K562 (cell line): ENCODE results near the gene HMGN3. TPM values are rescaled to one million over a fixed set of nuclear protein-coding genes. Genes with fewer than 3 reads are reported as not detected.
A peak's percentile ranks its signal among the peaks of the same experiment; 100 is the strongest.

Experiments
- ASH1L ChIP-seq: fragments of 450-650 bp; IDR thresholded peaks from 2 replicates; pipeline ENCODE4 v1.6.1; 2018; ENCODE audit warnings: borderline replicate concordance, mild to moderate bottlenecking, low read depth; ENCODE audit not compliant: partially characterized antibody
- HCFC1 ChIP-seq: IDR thresholded peaks from 2 replicates; pipeline ENCODE4 v1.6.1; 2012; ENCODE audit warnings: low read depth, low read length, improper control_type of control experiment
- JUND ChIP-seq, 2 experiments: IDR thresholded peaks; 2 replicates in 1 of 2; 3 replicates in 1 of 2; pipeline ENCODE4 v1.6.1; 2011; ENCODE audit warnings: borderline replicate concordance in 2 of 2, low read depth in 2 of 2, low read length in 2 of 2, improper control_type of control experiment in 1 of 2, missing biosample characterization in 1 of 2, missing genetic modification characterization in 1 of 2, missing genetic modification reagents in 1 of 2
- NRF1 ChIP-seq, 2 experiments: fragments of 450-650 bp; IDR thresholded peaks in 1 of 2; conservative IDR thresholded peaks in 1 of 2; 2 replicates each; pipeline ENCODE4 v1.6.1; 2014; ENCODE audit warnings: mild to moderate bottlenecking in 2 of 2
- RBM39 ChIP-seq: fragments of 200-400 bp; formaldehyde crosslinking; optimal IDR thresholded peaks from 2 replicates; pipeline ENCODE3; 2018; ENCODE audit warnings: low read depth, low read length
- SMARCA5 ChIP-seq: fragments of 450-650 bp; IDR thresholded peaks from 2 replicates; pipeline ENCODE4 v1.6.1; 2016
- SUPT5H ChIP-seq: fragments of 450-650 bp; IDR thresholded peaks from 2 replicates; pipeline ENCODE4 v1.6.1; 2016
- TAF9B ChIP-seq: fragments of 450-650 bp; IDR thresholded peaks from 2 replicates; pipeline ENCODE4 v1.6.1; 2018; ENCODE audit warnings: mild to moderate bottlenecking; ENCODE audit not compliant: partially characterized antibody
- THRAP3 ChIP-seq: fragments of 450-650 bp; IDR thresholded peaks from 2 replicates; pipeline ENCODE4 v1.6.1; 2016; ENCODE audit warnings: mild to moderate bottlenecking, inconsistent platforms, borderline replicate concordance
- ZFX ChIP-seq: sonication (generic); formaldehyde crosslinking; IDR thresholded peaks from 2 replicates; pipeline ENCODE4 v1.8.0; 2022; ENCODE audit warnings: mild to moderate bottlenecking, missing genetic modification reagents, moderate library complexity
- ZNF551 ChIP-seq: fragments of 250-450 bp; sonication (Bioruptor Pico); IDR thresholded peaks from 2 replicates; pipeline ENCODE4 v1.5.0; 2021; ENCODE audit warnings: mild to moderate bottlenecking, moderate library complexity
- polyA plus RNA-seq, 8 experiments: library from polyadenylated mRNA; depleted of rRNA in 4 of 8; stranded (reverse) in 5 of 8; unstranded in 3 of 8; fragments of >200 nt; fragmentation: Nextera tagmentation in 2 of 8; fragmentation: Illumina TruSeq in 1 of 8; extraction: Ambion mirVana in 2 of 8; extraction: Trizol in 1 of 8; gene quantifications; 2 replicates each; pipeline versions ENCODE4 v1.2.1 to v1.2.3, GENCODE V29; 2011 to 2014; ENCODE audit warnings: inconsistent platforms in 1 of 8, missing spikeins in 1 of 8
- total RNA-seq, 7 experiments: library from RNA; depleted of rRNA in 6 of 7; stranded (reverse); fragments of >200 nt in 6 of 7; fragmentation: Illumina TruSeq in 2 of 7; extraction: Trizol in 2 of 7; gene quantifications; 2 replicates each; pipeline versions ENCODE4 v1.2.1 to v1.2.3, GENCODE V29; 2011 to 2021; ENCODE audit warnings: low replicate concordance in 1 of 7
- TF ChIP-seq, protein P1 (sequence below): fragments of 200-800 bp; sonication (Bioruptor generic); IDR thresholded peaks from 2 replicates; pipeline ENCODE4 v1.6.1; 2016; ENCODE audit warnings: missing genetic modification characterization, missing compliant biosample characterization
- TF ChIP-seq, protein P2 (sequence below): sonication (generic); formaldehyde crosslinking; IDR thresholded peaks from 2 replicates; pipeline ENCODE4 v1.8.1; 2023; ENCODE audit warnings: missing genetic modification reagents, mild to moderate bottlenecking, borderline replicate concordance
- TF ChIP-seq, protein P3 (sequence below), 2 experiments: fragments of 450-650 bp in 1 of 2; sonication (generic) in 1 of 2; formaldehyde crosslinking in 1 of 2; IDR thresholded peaks in 1 of 2; conservative IDR thresholded peaks in 1 of 2; 2 replicates each; pipeline versions ENCODE4 v1.6.1 to v1.8.1; 2016 to 2023; ENCODE audit warnings: mild to moderate bottlenecking in 2 of 2, moderate library complexity in 2 of 2, inconsistent platforms in 1 of 2, missing genetic modification reagents in 1 of 2

The HMGN3 gene
- total and polyA plus RNA-seq, 9 of the 15 experiments (the other 6 are each of a cell fraction or from before 2014, with no cell fraction given): 42.1 to 154 (median 88.1) TPM

DNA sequence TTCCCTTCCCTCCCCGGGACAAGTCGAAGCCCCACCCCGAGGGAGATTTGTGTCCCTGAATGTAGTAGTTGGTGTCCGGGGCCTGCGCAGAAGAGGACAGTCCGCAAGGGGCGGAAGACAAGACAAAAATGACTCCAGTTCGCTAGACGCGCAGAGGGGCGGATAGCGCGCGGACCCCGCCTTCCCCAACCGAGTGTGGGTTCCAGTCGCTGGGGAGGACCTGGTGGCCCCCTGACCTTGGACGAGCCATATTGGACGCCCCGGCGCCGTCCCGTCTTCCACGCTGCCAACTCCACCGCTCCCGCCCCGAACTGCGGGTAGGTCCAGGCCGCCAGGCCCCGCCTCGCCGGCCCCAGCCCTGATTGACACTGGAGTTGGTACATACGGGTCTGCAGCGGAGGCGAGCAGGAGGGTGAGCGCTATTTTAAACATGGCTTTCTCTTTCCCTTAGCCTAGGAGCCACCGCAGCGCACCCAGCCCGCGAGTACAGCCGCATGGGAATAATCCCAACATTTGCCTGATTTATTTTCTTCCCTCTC is 802 bp downstream of the HMGN3 start (continued):
- TF ChIP-seq ZNF551 (CRISPR knock-in tag) (no peak), THRAP3 (no peak), SMARCA5 (no peak), HCFC1 (0 out of 2 replicates have a peak, but pooled peaks have one; percentile 10), ZFX (CRISPR knock-in tag) (peak; percentile 89), NRF1 (conservative IDR thresholded peaks at IDR 0.05 in 1 of 2, IDR thresholded peaks at IDR 0.05 in 1 of 2) (peak; percentile 91 to 92), TAF9B (peak; percentile 15), JUND (IDR thresholded peaks at IDR 0.05; ENCODE audit: borderline replicate concordance, low read depth, low read length) (peak; percentile 10; the same call in 1 of the 2 replicates), JUND (tag; IDR thresholded peaks at IDR 0.05; ENCODE audit: borderline replicate concordance, low read depth, low read length) (no peak), SUPT5H (peak; percentile 65), ASH1L (no peak), RBM39 (no peak)
- TF ChIP-seq, protein P1, sequence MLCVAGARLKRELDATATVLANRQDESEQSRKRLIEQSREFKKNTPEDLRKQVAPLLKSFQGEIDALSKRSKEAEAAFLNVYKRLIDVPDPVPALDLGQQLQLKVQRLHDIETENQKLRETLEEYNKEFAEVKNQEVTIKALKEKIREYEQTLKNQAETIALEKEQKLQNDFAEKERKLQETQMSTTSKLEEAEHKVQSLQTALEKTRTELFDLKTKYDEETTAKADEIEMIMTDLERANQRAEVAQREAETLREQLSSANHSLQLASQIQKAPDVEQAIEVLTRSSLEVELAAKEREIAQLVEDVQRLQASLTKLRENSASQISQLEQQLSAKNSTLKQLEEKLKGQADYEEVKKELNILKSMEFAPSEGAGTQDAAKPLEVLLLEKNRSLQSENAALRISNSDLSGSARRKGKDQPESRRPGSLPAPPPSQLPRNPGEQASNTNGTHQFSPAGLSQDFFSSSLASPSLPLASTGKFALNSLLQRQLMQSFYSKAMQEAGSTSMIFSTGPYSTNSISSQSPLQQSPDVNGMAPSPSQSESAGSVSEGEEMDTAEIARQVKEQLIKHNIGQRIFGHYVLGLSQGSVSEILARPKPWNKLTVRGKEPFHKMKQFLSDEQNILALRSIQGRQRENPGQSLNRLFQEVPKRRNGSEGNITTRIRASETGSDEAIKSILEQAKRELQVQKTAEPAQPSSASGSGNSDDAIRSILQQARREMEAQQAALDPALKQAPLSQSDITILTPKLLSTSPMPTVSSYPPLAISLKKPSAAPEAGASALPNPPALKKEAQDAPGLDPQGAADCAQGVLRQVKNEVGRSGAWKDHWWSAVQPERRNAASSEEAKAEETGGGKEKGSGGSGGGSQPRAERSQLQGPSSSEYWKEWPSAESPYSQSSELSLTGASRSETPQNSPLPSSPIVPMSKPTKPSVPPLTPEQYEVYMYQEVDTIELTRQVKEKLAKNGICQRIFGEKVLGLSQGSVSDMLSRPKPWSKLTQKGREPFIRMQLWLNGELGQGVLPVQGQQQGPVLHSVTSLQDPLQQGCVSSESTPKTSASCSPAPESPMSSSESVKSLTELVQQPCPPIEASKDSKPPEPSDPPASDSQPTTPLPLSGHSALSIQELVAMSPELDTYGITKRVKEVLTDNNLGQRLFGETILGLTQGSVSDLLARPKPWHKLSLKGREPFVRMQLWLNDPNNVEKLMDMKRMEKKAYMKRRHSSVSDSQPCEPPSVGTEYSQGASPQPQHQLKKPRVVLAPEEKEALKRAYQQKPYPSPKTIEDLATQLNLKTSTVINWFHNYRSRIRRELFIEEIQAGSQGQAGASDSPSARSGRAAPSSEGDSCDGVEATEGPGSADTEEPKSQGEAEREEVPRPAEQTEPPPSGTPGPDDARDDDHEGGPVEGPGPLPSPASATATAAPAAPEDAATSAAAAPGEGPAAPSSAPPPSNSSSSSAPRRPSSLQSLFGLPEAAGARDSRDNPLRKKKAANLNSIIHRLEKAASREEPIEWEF (CRISPR knock-in tag): no peak
- TF ChIP-seq, protein P2, sequence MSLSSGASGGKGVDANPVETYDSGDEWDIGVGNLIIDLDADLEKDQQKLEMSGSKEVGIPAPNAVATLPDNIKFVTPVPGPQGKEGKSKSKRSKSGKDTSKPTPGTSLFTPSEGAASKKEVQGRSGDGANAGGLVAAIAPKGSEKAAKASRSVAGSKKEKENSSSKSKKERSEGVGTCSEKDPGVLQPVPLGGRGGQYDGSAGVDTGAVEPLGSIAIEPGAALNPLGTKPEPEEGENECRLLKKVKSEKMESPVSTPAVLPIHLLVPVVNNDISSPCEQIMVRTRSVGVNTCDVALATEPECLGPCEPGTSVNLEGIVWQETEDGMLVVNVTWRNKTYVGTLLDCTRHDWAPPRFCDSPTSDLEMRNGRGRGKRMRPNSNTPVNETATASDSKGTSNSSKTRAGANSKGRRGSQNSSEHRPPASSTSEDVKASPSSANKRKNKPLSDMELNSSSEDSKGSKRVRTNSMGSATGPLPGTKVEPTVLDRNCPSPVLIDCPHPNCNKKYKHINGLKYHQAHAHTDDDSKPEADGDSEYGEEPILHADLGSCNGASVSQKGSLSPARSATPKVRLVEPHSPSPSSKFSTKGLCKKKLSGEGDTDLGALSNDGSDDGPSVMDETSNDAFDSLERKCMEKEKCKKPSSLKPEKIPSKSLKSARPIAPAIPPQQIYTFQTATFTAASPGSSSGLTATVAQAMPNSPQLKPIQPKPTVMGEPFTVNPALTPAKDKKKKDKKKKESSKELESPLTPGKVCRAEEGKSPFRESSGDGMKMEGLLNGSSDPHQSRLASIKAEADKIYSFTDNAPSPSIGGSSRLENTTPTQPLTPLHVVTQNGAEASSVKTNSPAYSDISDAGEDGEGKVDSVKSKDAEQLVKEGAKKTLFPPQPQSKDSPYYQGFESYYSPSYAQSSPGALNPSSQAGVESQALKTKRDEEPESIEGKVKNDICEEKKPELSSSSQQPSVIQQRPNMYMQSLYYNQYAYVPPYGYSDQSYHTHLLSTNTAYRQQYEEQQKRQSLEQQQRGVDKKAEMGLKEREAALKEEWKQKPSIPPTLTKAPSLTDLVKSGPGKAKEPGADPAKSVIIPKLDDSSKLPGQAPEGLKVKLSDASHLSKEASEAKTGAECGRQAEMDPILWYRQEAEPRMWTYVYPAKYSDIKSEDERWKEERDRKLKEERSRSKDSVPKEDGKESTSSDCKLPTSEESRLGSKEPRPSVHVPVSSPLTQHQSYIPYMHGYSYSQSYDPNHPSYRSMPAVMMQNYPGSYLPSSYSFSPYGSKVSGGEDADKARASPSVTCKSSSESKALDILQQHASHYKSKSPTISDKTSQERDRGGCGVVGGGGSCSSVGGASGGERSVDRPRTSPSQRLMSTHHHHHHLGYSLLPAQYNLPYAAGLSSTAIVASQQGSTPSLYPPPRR (CRISPR knock-in tag): no peak
- TF ChIP-seq, protein P3, sequence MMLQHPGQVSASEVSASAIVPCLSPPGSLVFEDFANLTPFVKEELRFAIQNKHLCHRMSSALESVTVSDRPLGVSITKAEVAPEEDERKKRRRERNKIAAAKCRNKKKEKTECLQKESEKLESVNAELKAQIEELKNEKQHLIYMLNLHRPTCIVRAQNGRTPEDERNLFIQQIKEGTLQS (IDR thresholded peaks at IDR 0.05): no peak
- TF ChIP-seq, protein P3 (CRISPR knock-in tag; conservative IDR thresholded peaks at IDR 0.05): no peak
